IPS-NIHi11 (cell line): Measurements from ENCODE around the gene FRMPD2.
"Not testable (repeated sequence)": the region's sequence is repeated elsewhere in the genome, so short reads cannot be mapped to it uniquely, and the experiment has no call there.

ENCODE experiments used
- DNase-seq: peaks from one replicate; pipeline ENCODE4 v3.0.0; 2012; ENCODE audit warnings: mixed read lengths, low spot score

Gene FRMPD2

DNA sequence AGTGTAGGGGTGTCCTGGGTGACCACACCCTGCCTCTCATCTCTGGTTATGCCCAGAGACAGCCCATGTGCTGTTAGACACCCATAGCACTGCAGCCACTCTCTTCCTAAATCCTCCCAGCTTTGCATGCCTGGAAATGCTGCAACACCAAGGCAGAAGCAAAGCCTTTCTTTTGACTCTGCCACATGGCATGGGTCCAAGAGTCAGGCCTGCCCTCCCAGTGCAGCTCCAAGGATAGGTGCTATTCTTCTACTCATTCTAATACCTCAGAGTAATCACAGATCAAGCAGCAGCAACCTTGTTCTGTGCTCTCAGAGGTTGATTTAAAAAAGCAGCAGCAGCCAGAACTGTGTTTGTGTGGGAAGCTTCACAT is 23.4 kb downstream of the FRMPD2 start:
- DNase-seq = no peak

DNA sequence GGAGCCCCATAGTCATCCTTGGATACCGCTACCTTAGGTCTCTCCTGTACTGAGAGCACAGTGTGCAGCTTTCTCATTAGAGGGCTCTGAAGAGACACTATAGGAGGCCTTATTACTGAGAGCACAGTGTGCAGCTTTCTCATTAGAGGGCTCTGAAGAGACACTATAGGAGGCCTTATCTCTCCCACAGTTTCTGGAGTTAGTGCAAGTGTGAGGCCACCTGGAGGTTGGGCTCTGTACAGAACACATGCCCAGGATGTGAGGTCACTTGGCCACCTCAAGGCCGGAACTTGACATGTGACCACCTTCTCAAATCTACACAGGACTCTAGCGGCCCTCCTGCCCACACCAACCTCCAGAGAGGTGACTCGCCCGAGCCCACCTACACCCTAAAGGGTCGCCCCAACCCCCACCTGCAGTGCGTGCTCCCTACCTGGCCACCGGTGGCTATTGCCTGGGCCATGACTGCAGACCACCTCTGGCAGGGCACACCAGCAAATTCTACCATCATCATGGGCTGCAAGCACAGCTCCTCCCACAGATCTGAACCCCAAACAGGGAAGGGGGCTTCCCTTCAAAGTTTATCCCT is 24.6 kb downstream of the FRMPD2 start:
- DNase-seq = no peak

DNA sequence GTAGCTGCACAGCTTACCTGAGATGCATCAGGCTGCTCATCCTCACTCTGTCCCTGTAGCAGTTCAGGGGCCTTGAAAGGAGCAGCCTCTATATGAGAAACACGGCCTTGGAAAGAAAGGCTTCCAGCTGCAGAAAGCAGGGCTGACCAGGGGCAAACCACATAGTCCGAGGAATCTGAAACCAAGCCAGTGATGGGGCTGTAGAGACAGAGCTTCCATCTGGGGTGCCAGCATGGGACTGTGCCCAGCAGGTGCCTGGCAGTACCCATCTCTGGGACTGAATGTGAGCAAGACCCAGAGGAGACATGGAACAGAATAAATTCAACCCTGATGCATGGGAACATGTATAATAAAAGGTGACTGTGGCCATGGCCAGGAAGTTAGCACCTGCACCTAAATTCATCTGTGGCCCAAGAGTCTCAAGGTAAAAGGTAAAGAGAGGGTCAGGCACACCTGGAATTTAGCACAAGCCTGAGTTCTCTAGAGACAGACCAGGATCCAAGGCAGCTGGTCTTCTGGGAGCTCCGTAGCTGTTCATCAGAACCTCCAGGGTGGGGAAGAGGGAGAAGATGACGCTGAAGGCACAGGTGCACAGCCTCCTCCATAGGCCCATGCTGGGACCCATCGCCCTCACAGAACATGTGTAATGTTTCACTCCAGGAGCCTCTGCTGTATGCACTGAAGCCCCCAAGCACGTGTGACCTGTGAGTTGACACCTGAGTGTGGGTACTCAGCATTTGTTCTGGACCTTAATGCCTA is 25.3 kb downstream of the FRMPD2 start:
- no peak for DNase-seq

GRCh38 chr10:48248462-48248861 is 26.0 kb downstream of the FRMPD2 start:
- DNase-seq = no peak

DNA sequence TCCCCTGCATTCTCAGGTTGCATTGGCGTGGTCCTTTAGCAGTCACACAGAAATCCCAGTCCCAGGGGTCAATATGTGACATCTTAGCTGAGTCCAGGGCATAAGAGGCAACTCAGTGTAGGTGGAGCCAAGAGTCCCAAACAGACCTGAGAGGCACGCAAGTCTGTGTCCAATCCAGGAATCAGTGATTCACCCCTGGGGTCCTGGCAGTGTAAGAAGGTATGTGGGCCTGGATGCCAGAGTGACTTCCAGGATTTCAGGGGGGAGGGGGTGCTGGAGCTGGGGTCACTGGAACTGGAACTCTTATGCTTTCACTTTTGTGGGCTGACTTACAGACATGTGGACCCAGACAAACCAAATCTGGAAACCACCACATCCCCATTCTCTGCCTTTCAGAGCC is 26.8 kb downstream of the FRMPD2 start:
- no peak for DNase-seq

GRCh38 chr10:48246501-48246900 is 28.0 kb downstream of the FRMPD2 start:
- DNase-seq = no peak

DNA sequence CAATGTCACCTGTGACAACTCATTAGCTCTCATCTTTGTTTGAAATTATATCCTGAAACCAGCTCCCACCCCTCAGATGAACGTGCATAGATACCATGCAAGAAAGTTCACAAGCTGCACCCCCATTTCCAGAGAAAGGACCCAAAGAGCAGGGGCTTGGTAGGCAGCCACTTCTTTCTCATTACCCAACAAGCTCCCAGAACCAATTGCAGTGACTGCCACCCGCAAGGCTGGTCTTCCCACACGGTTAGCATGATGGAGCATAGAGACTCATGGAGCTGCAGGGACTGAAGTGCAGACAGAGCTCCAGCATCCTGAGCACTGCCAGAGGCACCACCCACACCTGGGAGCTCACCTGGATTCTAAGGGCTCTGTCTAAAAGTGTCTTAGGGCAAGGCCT is 28.5 kb downstream of the FRMPD2 start:
- DNase-seq = no peak

DNA sequence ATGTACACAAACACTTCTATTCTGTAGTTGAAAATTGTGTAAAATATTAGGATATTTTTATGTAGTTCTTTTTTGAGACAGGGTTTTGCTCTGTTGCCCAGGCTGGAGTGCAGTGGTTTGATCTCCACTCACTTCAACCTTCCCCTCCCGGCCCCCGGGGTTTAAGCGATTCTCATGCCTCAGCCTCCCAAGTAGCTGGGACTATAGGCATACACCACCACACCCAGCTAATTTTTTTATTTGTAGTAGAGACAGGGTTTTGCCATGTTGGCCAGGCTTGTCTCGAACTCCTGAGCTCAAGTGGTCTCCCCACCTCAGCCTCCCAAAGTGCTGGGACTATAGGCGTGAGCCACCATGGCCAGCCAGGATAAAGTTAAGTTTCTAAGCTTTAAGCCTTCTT is 30.6 kb downstream of the FRMPD2 start:
- DNase-seq = not testable (repeated sequence)

DNA sequence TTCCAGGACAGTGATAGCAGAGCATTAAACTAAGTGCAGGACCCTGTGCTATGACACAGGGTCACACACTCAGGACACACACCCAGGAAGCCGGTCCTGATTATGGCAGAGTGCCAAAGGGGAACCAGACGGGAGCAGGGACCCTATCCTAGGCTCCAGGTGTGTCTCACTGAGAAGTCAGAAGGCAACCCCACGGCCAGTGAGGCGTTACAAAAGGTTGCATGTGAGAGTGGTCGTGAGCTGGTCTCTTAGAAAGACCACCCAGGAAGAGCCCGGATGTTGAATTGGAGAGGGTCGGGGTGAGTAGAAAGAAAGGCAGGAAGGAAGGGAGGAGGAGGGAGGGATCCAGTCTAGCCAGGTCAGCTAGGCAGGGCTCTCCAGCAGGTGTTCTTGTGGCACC is 31.0 kb downstream of the FRMPD2 start:
- no peak for DNase-seq

GRCh38 chr10:48242171-48242904 is 32.2 kb downstream of the FRMPD2 start:
- no peak for DNase-seq

- no peak for DNase-seq
Measured at GRCh38 chr10:48241332-48241731, 33.2 kb downstream of the FRMPD2 start.

- DNase-seq = no peak
Measured at GRCh38 chr10:48240196-48240595, 34.3 kb downstream of the FRMPD2 start.

GRCh38 chr10:48239618-48240017 is 34.9 kb downstream of the FRMPD2 start:
- no peak for DNase-seq

GRCh38 chr10:48238826-48239520 is 35.5 kb downstream of the FRMPD2 start:
- DNase-seq = no peak

DNA sequence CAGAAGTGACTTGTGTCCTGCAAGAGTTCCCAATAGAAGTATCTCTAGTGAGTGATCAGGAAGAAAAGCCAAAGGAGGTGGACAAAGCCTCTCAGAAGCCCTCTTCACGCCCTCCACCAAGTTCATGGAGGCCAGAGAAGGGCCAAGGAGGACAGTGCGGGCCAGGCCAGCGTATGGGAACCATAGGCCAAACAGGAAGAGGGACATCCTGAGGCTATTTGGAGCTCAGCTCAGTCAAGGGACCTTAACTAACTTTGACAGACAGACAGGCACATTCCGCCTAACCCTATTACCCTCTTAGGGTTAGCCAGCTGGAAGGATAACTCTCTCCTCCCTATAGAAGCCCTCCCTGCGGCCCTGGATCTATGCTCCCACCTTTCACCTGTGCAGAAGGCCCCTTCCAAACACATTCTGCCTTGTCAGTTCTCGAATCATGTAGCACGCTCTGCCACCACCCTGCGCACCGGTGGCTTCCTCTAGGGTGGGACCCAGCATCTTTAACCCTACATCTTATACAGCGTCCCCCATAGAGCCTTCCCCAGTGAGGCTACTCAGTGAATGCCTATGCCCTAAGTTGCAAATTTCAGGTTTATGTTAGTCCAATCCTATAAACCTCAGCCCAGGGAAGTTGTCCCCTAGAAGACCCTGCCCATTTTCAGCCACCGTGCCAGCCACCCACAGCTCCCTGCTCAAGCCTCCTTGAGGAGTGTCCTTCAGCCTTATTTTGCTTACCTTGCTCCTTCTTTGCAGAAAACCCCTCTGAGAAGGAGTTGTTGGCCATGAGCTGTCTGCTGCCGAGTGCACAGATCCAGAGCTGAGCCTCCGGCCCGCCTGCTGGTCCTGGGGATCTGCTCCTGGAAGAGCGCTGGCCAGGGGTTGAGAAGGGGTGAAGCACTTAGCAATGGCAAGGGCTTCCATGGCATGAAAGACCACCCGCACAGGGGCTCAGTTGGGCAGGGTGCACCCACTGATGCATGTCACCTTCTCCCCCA is 36.9 kb downstream of the FRMPD2 start:
- DNase-seq = no peak

DNA sequence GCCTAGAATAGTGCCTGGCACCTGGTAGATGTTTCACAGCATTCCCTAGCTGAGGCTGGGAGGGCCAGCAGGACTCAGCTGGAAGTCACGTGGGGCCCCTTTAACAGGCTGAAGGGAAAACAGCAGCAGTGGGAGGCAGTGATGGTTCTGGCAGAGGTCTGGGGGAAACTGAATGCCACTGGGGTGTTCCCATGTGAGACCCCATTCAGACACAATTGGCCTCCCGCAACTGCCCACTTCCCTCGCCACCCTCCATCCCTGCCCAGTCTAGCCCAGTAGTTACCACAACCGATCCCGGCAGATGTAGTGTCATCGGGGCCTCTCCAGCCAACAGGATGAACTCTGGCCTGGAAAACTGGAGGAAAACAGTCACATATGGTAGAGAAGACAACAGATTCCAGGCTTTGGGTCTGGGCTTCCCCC is 38.3 kb downstream of the FRMPD2 start:
- no peak for DNase-seq

- DNase-seq = no peak
Measured at GRCh38 chr10:48235501-48235900, 39.0 kb downstream of the FRMPD2 start.

DNA sequence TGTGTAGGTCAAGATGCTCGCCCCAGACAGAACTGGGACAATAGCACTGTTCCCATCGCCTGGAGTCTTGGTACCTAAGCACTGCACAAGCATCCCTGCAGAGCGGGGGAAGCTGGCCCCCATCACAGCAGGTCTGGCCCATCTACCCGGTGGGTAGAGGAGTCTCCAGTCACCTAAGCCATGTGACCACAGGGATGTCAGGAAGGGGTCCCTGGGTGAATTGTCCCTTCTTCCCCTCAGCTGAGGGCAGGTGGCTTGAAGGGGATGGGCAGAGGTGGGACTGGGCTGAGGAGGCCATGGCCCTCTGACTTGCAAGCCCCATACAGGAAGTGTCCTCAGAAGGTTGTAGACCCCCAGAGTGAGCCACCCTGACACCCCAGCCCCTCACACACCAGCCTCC is 39.7 kb downstream of the FRMPD2 start:
- no peak for DNase-seq

DNA sequence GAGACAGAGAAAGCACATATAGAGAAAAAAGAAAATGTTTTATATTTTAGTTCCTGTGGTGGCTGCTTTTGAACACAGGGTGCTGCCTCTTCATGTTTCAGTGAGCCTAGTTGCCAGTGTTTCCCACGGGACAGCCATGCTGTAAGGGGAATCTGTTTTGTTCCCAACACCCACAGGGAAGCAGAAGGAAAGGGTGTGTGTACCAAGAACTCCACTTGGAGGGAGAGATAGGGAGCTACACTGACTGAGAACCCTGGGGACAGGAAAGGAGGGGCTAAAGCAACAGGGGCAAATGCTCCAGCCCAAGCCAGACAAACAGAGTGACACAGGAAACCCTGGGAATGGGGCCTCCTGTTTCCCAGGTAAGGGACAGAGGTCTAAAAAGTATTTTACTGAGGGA is 40.2 kb downstream of the FRMPD2 start:
- DNase-seq = no peak

GRCh38 chr10:48233559-48234005 is 40.9 kb downstream of the FRMPD2 start:
- DNase-seq = no peak

DNA sequence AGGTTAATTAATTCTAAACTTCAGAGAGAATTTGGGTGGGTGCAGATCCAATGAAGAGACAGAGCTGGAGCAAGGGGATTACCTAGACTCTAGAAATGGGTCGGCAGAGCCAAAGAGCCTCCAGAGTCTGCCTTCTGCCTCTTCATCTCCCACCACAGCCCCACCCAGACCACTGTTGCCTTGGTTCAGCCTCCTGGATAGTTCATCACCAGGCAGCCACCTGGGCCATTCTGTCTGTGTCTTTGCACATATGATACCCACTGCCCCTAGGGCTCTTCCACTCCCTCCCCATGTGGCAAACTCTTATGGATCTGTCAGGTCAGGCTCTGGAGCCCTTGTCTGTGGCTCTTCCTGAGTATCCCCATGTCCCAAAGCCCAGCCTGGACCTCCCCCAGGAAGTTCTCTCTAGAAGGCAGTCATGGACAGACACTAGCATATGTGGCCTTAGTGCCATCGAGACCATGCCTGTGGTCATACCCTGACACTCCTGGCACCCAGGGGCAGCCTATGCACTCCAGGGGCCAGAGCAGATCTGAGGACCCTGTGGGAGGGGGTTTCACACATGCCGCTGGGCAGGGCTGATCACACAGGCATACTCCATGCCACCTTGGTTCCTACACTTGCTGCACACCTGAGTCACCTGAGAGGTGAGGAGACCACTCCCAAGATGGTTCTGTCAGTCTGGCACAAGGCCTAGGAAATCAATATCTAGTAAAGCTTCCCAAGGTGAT is 41.6 kb downstream of the FRMPD2 start:
- no peak for DNase-seq
